DOHH2 (cell line): ENCODE data around the gene TMEM114.

Source experiments
- H3F3A ChIP-seq: fragments of 200-600 bp; sonication (generic), shearing (Covaris generic); 2 replicates; pipeline ENCODE4 v1.6.0; 2016; ENCODE audit warnings: antibody characterized with exemption, mild to moderate bottlenecking; ENCODE audit not compliant: control insufficient read depth, insufficient read depth
- H3K27ac ChIP-seq: fragments of 200-600 bp; sonication (generic); 2 replicates; pipeline ENCODE4 v1.5.1; 2014; ENCODE audit warnings: low read depth, mild to moderate bottlenecking, low read length, moderate library complexity
- H3K27me3 ChIP-seq: fragments of 200-600 bp; sonication (generic); 2 replicates; pipeline ENCODE4 v1.6.1; 2014; ENCODE audit warnings: mild to moderate bottlenecking, low read length, mixed read lengths; ENCODE audit not compliant: control insufficient read depth
- H3K36me3 ChIP-seq: fragments of 200-600 bp; sonication (generic); 2 replicates; pipeline ENCODE4 v1.6.1; 2014; ENCODE audit warnings: mild to moderate bottlenecking, low read length, moderate library complexity, mixed read lengths; ENCODE audit not compliant: control insufficient read depth
- H3K4me1 ChIP-seq: fragments of 200-600 bp; sonication (generic); 2 replicates; pipeline ENCODE4 v1.6.1; 2014; ENCODE audit warnings: mild to moderate bottlenecking, low read length, mixed read lengths; ENCODE audit not compliant: control insufficient read depth
- H3K4me2 ChIP-seq: fragments of 200-600 bp; sonication (generic); 2 replicates; pipeline ENCODE4 v1.6.0; 2014; ENCODE audit warnings: mild to moderate bottlenecking, low read length, moderate library complexity
- H3K4me3 ChIP-seq: fragments of 200-600 bp; sonication (generic); 2 replicates; pipeline ENCODE4 v1.5.1; 2014; ENCODE audit warnings: mild to moderate bottlenecking, low read length, mixed read lengths
- H3K79me2 ChIP-seq: fragments of 200-600 bp; sonication (generic); 2 replicates; pipeline ENCODE4 v1.6.1; 2014; ENCODE audit warnings: mild to moderate bottlenecking, low read length, mixed read lengths; ENCODE audit not compliant: control insufficient read depth
- H3K9me2 ChIP-seq: fragments of 200-600 bp; sonication (generic); replicated peaks from 2 replicates; pipeline ENCODE4 v1.6.1; 2014; ENCODE audit warnings: mild to moderate bottlenecking, low read length, mixed read lengths; ENCODE audit not compliant: control insufficient read depth
- H3K9me3 ChIP-seq: fragments of 200-600 bp; sonication (generic); 2 replicates; pipeline ENCODE4 v1.6.1; 2014; ENCODE audit warnings: antibody characterized with exemption, low read length, mixed read lengths; ENCODE audit not compliant: control insufficient read depth, insufficient read depth
- H4K20me1 ChIP-seq: fragments of 200-600 bp; sonication (generic); 2 replicates; pipeline ENCODE4 v1.6.0; 2014; ENCODE audit warnings: low read depth, mild to moderate bottlenecking, antibody characterized with exemption, low read length, moderate library complexity; ENCODE audit not compliant: control insufficient read depth, insufficient read depth
- CTCF ChIP-seq: fragments of 200-600 bp; sonication (generic); IDR thresholded peaks from one replicate; pipeline ENCODE4 v1.5.1; 2014; ENCODE audit warnings: antibody characterized with exemption, mild to moderate bottlenecking, low read depth, low read length; ENCODE audit not compliant: poor library complexity, severe bottlenecking
- EZH2phosphoT487 ChIP-seq: fragments of 200-600 bp; sonication (generic); IDR thresholded peaks from 2 replicates; pipeline ENCODE4 v1.6.1; 2017; ENCODE audit warnings: borderline replicate concordance, mild to moderate bottlenecking, antibody characterized with exemption, low read length, moderate library complexity, mixed read lengths

Gene TMEM114

DNA sequence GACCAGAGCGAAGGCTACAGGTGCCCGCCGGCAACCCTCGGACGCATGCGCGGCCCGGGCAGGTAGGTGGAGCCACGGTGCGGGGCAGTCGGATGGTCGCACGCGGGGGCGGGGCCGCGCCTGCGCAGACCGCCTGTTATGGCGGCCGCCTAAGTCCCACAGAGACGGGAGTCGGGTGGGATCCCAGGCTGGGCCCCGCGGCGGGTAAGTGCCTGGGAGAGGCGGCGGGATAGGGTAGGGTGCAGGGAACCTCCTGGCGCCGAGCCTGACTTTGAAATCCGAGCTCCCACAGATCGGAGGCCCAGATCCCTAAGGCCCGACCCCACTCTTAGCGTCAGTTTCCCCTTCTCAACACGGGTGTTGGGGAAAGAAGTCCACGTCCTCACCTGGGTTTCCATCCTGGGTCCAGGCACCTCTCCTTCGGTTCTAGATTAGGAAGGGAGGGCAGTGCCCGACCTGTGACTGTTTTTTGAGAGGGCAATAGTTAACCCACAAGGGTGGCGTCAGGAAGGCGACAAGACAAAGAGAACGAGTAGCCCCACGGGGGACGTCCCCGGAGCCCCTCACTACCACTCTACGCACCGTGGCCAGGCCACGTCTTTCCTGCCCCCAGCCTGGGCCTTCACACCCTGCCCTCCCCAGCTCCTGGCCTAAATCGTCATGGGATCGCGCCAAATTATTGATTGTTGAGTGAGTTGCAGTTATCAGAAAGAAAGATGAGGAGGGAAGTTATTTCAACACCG lies 31.4 kb upstream of the TMEM114 start, which contains the start of gene METTL22:
Gene METTL22 (plus strand): TSS at position 127 of the 743 bp plus-strand sequence. CDS start 3,968 bp downstream, outside the sequence.
- TF ChIP-seq CTCF (no peak), EZH2phosphoT487 (no peak)
- peak within 1 kb of the TSS; percentile 66 for H3K4me2 ChIP-seq
- H3K4me3 ChIP-seq = peak within 1 kb of the TSS; percentile 93
- no peaks in the 10 kb centered on the region for H3K9me3 ChIP-seq
- H4K20me1 ChIP-seq = no peaks in the 10 kb centered on the region
- H3K4me1 ChIP-seq = peaks cover 21% of the 10 kb centered on the region
- no peaks in the 10 kb centered on the region for H3K9me2 ChIP-seq
- peaks cover 11% of the 10 kb centered on the region for H3K27me3 ChIP-seq
- H3F3A ChIP-seq = no peaks in the 10 kb centered on the region
- H3K79me2 ChIP-seq = peaks cover 39% of the 10 kb centered on the region
- H3K27ac ChIP-seq = peak within 1 kb of the TSS; percentile 17; the same call in 1 of the 2 replicates
- H3K36me3 ChIP-seq = peaks cover 20% of the 10 kb centered on the region

DNA sequence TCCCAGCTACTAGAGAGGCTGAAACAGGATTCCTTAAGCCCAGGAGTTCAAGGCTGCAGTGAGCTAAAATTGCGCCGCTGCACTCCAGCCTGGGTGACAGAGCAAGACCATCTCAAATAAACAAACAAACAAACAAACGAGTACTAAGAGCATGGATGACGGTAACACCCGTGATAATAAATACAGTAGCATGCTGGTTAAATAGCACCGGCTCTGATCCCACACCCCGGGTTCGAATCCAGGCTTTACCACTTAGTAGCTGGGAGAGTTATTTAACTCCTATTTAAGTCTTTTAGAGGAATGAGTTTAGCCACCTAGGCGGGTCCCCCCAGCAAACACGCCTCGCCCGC lies 30.9 kb upstream of the TMEM114 start:
- Histone ChIP-seq H3F3A (no peaks in the 10 kb centered on the region), H3K36me3 (peaks cover 19% of the 10 kb centered on the region), H4K20me1 (no peaks in the 10 kb centered on the region), H3K27ac (no peak overlapping the region), H3K79me2 (peaks cover 39% of the 10 kb centered on the region), H3K4me3 (peak overlapping the region; percentile 93), H3K9me3 (no peaks in the 10 kb centered on the region), H3K9me2 (no peaks in the 10 kb centered on the region), H3K4me2 (peak overlapping the region; percentile 66), H3K4me1 (peaks cover 21% of the 10 kb centered on the region), H3K27me3 (peaks cover 11% of the 10 kb centered on the region)
- TF ChIP-seq CTCF = no peak
- no peak for TF ChIP-seq EZH2phosphoT487

GRCh38 chr16:8620535-8620934 lies 30.2 kb upstream of the TMEM114 start:
- H3K4me2 ChIP-seq = no peak overlapping the region
- H3F3A ChIP-seq = no peaks in the 10 kb centered on the region
- H3K4me1 ChIP-seq = peaks cover 21% of the 10 kb centered on the region
- no peak for TF ChIP-seq EZH2phosphoT487
- no peak for TF ChIP-seq CTCF
- peaks cover 12% of the 10 kb centered on the region for H3K36me3 ChIP-seq
- no peaks in the 10 kb centered on the region for H4K20me1 ChIP-seq
- no peaks in the 10 kb centered on the region for H3K9me3 ChIP-seq
- H3K27me3 ChIP-seq = peaks cover 11% of the 10 kb centered on the region
- no peak overlapping the region for H3K4me3 ChIP-seq
- H3K9me2 ChIP-seq = no peaks in the 10 kb centered on the region
- no peak overlapping the region for H3K27ac ChIP-seq
- H3K79me2 ChIP-seq = peaks cover 34% of the 10 kb centered on the region
